Hindlimb muscle (tissue), 1 donor: ENCODE results near the gene DSCAM. TPM values are rescaled to one million over a fixed set of nuclear protein-coding genes. Genes with fewer than 3 reads are reported as not detected.

Source experiments
- DNase-seq: peaks from one replicate; pipeline ENCODE4 v3.0.0-alpha.2; 2013
- polyA plus RNA-seq: library from polyadenylated mRNA; unstranded; fragments of 120-200 nt; gene quantifications from one replicate; pipeline ENCODE4 v1.2.1, GENCODE V29; 2013; ENCODE audit not compliant: insufficient read length

DSCAM gene
- polyA plus RNA-seq, 1 donor: 2.0 TPM

DNA sequence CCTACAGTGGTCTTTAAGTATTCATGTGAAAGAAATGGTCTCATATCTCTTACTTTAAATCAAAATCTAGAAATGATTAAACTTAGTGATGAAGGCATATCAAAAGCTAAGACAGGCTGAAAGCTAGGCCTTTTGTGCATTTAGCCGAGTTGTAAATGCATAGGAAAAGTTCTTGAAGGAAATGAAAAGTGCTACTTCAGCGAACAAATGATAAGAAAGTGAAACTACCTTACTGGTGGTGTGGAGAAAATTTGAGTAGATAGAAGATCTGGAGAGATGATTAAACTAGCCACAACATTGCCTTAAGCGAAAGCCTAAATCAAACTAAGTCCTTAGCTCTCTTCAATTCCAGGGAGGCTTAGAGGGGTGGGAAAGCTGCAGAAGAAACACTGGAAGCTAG is 147.6 kb downstream of the DSCAM start:
- no peak for DNase-seq

DNA sequence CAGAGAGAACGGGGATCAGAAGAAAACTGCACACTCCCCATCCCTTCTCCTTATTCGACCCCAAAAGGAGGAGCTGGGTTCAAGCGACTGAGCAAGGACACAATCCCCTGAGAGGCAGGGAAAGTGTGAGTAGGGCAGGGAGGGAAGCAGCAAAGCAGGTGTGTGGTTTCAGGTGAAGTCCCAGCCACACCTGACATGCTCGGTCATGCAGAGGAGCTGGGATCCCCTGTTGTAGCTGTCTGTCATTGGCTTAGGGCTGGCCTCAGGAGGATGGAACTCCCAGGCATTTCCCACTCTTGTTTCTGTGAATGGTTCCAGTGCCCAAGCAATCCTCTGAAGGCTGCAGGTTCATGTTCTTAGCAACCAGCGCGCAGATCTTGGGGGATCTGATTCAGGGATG is 150.7 kb downstream of the DSCAM start:
- DNase-seq: no peak

- no peak for DNase-seq
These were observed 157.1 kb downstream of the DSCAM start for GRCh38 chr21:40689840-40690360.

- DNase-seq: no peak
These were observed 157.7 kb downstream of the DSCAM start for GRCh38 chr21:40689217-40689616.

DNA sequence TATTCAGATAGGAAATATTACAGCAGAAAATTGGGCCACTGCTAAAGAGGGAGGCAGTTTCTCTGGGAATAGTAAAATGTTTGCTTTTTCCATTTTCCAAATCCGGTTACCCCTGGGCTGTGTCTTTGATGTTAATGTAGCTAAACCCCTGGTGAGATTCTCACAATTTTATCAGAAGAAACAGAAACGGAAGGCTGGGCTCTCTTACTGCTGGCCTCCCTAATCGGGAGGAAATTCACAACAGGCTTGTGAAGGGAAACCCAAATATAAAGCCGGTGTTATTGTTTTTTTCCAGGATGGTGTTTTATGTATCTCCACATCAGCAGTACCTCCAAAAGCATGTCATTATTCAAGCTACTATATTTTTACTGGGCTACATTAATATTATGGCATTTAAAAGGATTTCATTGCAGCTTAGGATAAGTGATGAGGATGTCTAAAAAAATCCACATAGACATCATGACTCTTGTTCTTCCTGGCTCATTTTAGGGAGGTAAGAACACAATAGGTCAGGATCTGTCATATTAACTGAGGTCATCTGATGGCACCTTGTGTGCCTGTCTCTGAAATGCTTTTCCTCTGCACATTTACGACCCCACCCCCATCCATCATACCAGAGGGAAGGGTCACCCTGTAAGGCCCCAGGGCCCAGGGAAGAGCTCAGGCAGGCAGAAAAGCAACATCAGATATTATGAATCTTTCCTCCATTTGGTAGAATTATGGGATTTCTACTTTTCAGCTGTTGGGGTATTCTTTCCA is 158.7 kb downstream of the DSCAM start:
- no peak for DNase-seq

DNA sequence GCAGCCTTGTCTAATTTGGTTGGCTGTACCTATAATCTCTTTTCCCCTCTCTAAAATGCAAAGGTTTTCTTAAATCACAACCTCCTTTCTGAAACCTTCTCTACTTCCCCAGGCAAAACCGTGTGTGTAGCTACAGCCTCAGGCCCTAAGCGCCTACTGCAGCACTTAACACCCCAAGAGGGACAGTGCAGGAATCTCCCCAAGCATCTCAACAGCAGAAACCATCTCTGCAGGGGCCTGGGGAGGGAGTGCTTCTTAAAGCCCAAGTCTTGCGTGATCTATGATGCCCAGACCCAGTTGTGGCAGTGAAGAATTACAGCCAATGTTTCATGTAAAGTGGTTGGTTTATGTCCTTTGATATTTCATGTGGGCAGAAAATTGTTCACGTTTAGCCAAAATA is 159.3 kb downstream of the DSCAM start:
- DNase-seq: no peak

DNA sequence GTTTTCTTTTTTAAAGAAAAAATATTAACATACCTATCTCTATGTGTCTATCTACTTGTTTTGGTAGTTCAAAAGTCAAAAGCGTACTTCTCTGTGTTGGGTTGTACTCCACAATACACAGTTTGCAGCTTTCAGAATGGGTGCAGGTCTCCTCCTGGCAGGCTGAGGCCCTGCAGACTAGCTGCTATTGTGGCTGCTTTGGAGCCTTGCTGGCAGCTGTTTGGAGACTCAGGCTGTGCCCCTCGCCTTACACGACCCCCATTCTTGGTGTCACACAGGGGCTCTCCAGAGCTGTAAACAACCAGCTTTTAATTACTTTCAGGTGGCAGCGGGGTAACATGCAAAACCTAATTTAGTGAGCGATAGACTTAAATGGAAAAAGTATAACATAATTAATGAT is 160.4 kb downstream of the DSCAM start:
- DNase-seq: no peak

DNA sequence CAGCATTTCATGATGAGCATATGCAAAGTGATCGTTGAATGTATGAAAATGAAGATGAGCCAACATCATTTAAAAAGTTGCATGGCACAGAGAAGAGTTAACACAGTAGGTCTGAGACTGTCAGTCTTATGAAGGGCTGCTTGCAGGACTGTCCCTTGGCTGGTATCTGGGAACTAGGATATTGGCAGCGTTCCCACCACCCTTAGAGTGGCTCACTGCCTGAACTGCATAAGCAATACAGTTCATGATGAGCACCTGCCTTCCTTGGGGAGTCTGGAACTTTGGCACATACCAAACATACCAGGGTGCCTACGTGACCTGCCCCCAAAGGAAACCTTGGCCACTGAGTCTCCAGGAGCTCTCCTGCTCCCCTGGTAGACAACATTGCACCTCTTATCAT is 161.8 kb downstream of the DSCAM start:
- no peak for DNase-seq

- DNase-seq: no peak
These were observed 162.2 kb downstream of the DSCAM start for GRCh38 chr21:40684726-40685125.

DNA sequence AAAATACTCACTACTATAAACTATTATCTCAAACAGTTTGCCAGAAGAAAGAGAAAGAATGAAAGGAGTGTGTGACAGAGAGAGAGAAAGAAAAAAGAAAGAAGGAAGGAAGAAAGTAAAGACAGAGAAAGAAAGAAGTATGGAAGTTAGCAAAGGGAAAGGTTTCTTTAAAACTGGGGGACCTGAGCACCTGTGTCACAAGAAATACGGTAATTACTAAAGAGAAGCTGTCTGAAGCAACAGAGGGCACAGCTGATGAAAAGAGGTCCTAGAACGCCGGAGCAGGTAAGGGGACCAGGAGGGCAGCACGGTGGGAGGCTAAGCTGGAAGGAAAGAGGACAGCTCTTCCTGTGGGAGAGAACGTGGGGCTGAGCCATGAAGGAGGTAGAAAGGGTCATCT is 163.6 kb downstream of the DSCAM start:
- no peak for DNase-seq

DNA sequence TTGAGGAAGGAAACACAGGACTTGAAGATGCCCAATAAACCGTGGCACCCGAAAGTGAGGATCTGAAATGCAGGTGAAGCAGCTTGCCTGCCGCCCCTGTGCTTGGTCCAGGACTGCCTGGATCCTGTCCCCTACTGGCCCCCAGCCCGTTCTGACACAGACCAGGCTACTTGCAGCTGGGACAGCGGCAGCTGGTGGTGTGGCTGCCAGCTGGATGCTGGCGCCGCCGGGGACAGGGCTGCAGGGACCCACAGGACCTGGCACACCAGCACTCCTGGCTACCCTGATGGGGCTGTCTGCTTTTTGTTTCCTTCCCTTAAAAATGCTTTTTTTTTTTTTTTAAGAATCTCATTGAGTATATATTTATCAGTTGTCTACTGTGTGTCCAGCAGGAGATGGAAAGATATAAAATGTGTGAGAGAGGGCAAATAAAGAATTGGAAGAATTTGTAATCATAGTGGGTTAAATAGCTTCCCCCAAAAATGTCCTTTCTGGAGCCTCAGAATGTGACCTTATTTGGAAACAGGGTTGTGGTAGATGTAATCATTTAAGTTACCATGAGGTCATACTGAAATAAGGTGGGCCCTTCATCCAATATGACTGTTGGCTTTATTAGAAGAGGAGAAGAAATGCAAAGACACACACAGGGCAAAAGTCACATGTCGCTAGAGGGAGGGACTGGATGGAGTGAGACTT is 165.6 kb downstream of the DSCAM start:
- peak; percentile 38 for DNase-seq

- DNase-seq: no peak
These were observed 166.6 kb downstream of the DSCAM start for GRCh38 chr21:40680311-40680710.

DNA sequence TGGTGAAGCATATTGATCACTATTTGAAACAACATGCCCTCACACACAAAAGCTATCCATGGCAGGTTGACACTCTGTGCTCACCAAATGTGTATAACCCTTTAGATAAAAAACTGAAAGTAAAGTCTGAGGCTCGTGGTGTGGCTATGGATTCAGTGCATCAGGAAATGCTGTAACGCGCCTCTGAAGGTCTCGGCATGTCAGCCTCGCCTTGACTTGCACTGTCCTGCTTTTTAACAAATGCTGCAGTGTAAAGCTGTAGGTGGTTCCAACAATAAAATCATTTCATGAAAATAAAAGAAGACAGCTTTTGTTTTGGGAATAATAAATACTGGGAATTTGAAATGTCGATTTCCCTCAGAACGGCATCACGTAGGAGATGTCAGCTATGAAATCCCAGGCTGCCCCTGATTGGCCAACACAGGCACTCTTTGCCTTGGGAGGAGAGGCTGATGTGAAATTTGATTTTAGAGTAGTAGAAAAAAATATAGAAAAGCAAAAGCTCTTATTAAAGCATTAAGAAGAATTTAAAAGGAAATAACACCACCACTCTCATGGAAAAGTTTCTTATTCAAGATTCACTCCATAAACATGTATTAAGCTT is 168.2 kb downstream of the DSCAM start:
- no peak for DNase-seq

- DNase-seq: no peak
These were observed 171.9 kb downstream of the DSCAM start for GRCh38 chr21:40675017-40675416.

- DNase-seq: no peak
These were observed 174.4 kb downstream of the DSCAM start for GRCh38 chr21:40672602-40673001.

GRCh38 chr21:40671716-40672115 is 175.2 kb downstream of the DSCAM start:
- no peak for DNase-seq

DNA sequence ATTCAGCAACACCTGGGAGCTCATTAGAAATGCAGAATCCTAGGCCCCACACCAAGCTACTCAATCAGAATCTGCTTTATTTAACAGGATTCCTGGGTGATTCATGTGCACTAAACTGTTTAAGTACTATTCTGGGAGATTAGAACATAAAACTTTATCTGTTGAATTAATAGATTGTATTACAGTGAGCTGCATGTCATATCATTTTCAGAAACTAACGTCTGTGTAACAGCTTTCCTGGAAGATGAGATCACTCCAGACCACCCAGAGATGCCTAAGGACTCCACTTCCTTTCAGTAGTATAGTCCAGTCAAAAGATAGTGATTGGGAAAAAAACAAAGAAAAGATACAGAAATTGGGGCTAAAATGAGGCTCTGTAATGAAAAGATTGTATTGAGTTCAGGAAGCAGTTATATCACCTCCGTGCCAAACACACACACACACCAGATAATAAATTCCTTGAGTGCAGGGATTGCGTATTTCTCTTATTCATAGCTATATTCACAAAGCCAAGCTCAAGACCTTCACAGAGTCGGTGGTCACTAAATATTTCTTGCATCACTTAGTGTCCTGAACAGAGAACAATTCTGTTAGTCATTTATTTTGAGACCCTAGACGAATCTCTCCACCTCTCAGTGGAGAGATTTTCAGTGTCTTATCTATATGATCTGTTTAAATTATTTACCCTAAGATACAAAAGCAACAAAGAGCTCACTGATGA is 178.2 kb downstream of the DSCAM start:
- DNase-seq: no peak

GRCh38 chr21:40667967-40668366 is 179.0 kb downstream of the DSCAM start:
- no peak for DNase-seq

- no peak for DNase-seq
These were observed 184.1 kb downstream of the DSCAM start for GRCh38 chr21:40662889-40663288.

DNA sequence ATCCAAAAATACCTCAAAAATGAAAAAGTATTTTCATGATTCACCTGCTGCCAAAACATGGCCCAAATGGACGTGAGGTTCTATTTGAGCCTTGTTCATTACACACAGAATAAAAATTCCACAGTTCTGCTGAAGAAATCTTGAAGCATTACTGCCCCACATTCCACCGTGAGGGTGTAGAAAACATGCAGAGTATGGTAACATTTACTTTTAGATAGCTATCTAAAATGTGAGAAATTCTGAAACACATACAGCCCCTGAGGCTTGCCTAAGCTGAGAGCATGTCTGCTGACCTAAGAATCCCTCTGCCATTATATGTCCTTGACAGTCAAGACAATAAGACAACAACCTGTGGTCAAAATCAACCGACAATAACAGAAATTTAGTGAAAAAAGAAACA is 186.5 kb downstream of the DSCAM start:
- no peak for DNase-seq

- no peak for DNase-seq
These were observed 188.6 kb downstream of the DSCAM start for GRCh38 chr21:40658311-40658710.

DNA sequence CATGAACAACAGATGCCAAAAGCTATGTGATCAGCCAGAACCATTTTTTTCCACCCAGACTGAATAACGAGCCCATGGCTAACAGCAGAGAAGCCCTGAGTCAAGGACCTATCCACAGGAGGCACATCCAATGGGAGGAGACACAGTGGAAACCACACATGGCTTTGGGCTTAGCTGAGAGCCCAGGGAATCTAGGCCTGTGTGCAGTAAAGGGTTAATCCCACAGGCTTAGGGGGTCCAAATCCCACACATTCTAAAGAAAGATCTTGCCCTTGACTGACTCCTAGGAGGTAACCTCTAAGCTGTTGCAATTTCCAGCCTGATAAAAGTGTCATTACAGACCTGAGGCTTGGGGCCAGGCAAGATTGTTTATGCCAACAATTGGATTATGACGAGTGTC is 194.5 kb downstream of the DSCAM start:
- no peak for DNase-seq

- DNase-seq: peak; percentile 19
These were observed 199.3 kb downstream of the DSCAM start for GRCh38 chr21:40647706-40648105.
